ENCODE measurements around the gene SLC6A12.

- TF ChIP-seq POLR2A (IDR thresholded peaks at IDR 0.05), result no peak
- TF ChIP-seq, protein P1, sequence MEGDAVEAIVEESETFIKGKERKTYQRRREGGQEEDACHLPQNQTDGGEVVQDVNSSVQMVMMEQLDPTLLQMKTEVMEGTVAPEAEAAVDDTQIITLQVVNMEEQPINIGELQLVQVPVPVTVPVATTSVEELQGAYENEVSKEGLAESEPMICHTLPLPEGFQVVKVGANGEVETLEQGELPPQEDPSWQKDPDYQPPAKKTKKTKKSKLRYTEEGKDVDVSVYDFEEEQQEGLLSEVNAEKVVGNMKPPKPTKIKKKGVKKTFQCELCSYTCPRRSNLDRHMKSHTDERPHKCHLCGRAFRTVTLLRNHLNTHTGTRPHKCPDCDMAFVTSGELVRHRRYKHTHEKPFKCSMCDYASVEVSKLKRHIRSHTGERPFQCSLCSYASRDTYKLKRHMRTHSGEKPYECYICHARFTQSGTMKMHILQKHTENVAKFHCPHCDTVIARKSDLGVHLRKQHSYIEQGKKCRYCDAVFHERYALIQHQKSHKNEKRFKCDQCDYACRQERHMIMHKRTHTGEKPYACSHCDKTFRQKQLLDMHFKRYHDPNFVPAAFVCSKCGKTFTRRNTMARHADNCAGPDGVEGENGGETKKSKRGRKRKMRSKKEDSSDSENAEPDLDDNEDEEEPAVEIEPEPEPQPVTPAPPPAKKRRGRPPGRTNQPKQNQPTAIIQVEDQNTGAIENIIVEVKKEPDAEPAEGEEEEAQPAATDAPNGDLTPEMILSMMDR (IDR thresholded peaks at IDR 0.05), result no peak
Measured at GRCh38 chr12:237026-237815, 23.3 kb upstream of the SLC6A12 start.
